ENCODE measurements around the gene PIP5K1B. TPM values are rescaled to one million over a fixed set of nuclear protein-coding genes. Genes with fewer than 3 reads are reported as not detected.
A peak's percentile ranks its signal among the peaks of the same experiment; 100 is the strongest.

The PIP5K1B gene
- total and polyA plus RNA-seq, 2 experiments from 2014 or later = 3.2 to 5.0 TPM

DNA sequence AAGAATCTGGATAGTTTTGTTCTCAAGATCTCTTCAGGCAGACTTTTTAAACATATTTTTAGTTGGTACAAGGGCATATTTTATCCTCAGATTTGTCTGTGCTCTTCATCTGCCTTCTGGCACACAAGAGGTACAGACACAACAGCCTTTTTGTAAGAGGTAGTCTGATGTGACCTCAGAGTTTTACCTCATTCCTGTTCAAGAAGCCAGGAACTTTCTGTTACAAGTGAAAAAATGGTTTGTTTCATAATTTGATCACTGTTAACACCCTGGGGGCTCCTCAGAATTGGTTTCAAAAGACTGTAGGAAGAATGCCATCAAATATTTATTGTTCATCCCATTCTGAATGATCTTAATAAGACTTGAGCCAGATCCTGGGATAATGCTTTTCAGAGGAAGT is 172.2 kb downstream of the PIP5K1B start:
- Histone ChIP-seq H3K4me3 (no peak overlapping the region), H3K9me3 (ENCODE audit: low read depth) (no peaks in the 10 kb centered on the region), H3K36me3 (no peaks in the 10 kb centered on the region), H3K27ac (no peak overlapping the region), H3K27me3 (no peaks in the 10 kb centered on the region), H3K4me1 (ENCODE audit: low read depth) (no peaks in the 10 kb centered on the region)
- no peak for DNase-seq (ENCODE audit: low read depth in 1 of 2, low spot score in 1 of 2)
- TF ChIP-seq, protein P1, sequence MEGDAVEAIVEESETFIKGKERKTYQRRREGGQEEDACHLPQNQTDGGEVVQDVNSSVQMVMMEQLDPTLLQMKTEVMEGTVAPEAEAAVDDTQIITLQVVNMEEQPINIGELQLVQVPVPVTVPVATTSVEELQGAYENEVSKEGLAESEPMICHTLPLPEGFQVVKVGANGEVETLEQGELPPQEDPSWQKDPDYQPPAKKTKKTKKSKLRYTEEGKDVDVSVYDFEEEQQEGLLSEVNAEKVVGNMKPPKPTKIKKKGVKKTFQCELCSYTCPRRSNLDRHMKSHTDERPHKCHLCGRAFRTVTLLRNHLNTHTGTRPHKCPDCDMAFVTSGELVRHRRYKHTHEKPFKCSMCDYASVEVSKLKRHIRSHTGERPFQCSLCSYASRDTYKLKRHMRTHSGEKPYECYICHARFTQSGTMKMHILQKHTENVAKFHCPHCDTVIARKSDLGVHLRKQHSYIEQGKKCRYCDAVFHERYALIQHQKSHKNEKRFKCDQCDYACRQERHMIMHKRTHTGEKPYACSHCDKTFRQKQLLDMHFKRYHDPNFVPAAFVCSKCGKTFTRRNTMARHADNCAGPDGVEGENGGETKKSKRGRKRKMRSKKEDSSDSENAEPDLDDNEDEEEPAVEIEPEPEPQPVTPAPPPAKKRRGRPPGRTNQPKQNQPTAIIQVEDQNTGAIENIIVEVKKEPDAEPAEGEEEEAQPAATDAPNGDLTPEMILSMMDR (IDR thresholded peaks at IDR 0.05; ENCODE audit: low read depth, low read length) = no peak

DNA sequence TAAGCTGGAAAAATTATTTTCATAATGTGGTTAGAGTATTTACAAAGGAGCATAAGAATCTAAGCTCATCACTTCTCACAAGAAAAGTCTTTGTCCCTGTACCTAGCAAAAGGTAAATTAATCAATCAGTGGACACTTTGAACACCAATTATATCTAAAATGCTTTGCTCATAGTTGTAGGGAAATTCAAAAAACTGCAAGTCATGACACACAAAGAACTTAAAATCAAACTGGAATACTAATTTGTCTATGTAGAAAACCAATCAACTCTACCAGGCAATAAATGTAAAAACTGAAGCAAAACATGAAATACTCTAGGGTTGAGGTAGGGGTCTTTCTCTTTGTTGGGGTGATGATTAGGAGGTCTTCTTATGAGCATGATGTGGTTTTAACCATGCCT is 173.4 kb downstream of the PIP5K1B start:
- TF ChIP-seq, protein P1 (IDR thresholded peaks at IDR 0.05; ENCODE audit: low read depth, low read length) = no peak
- H3K36me3 ChIP-seq = no peaks in the 10 kb centered on the region
- no peak overlapping the region for H3K4me3 ChIP-seq
- H3K27me3 ChIP-seq = no peaks in the 10 kb centered on the region
- no peak overlapping the region for H3K27ac ChIP-seq
- H3K9me3 ChIP-seq (ENCODE audit: low read depth) = no peaks in the 10 kb centered on the region
- no peak for DNase-seq (ENCODE audit: low read depth in 1 of 2, low spot score in 1 of 2)
- H3K4me1 ChIP-seq (ENCODE audit: low read depth) = no peaks in the 10 kb centered on the region

DNA sequence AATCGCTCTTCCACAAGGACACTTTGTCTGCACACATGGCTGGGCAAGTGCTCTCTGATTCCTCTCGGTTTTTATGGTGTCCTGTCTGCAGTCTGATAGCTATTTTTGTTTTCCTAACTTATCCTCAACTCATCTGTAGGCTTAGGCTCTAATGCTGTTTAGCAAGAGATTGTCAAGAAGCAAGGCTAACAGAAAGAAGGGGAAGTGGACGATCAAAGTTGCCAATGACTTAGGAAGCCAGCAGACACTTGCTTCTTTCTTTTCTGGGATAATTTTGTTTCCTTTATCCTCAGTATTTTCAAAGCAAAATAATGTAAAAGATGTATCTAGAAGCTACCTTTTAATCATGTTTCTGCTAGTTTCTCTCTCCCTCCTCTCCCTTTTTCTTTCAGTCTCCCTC is 178.2 kb downstream of the PIP5K1B start:
- Histone ChIP-seq H3K4me1 (ENCODE audit: low read depth) (no peaks in the 10 kb centered on the region), H3K4me3 (no peak overlapping the region), H3K27me3 (no peaks in the 10 kb centered on the region), H3K36me3 (no peaks in the 10 kb centered on the region), H3K27ac (no peak overlapping the region), H3K9me3 (ENCODE audit: low read depth) (no peaks in the 10 kb centered on the region)
- TF ChIP-seq, protein P1 (IDR thresholded peaks at IDR 0.05; ENCODE audit: low read depth, low read length) = no peak
- no peak for DNase-seq (ENCODE audit: low read depth in 1 of 2, low spot score in 1 of 2)

DNA sequence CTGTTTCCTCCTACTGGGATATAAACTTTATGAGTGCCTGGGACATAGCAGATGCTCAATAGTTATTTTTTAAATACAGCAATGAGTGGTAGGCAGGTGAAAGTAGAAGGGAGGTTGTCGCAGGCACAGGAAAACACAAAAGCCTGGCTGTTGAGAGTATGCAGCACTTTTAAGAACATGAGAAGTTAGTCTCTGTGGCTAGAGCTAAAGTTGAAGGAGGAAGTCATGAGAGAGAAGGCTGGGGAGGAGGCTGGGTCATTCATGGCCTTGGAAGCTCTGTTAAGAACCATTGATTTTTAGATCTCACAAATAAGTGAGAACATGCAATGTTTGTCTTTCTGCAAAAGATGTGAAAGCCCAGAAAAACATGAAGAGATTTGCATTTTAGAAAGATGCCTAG is 182.2 kb downstream of the PIP5K1B start:
- Histone ChIP-seq H3K4me1 (ENCODE audit: low read depth) (no peaks in the 10 kb centered on the region), H3K9me3 (ENCODE audit: low read depth) (no peaks in the 10 kb centered on the region), H3K27ac (no peak overlapping the region), H3K36me3 (no peaks in the 10 kb centered on the region), H3K27me3 (no peaks in the 10 kb centered on the region), H3K4me3 (no peak overlapping the region)
- TF ChIP-seq, protein P1 (IDR thresholded peaks at IDR 0.05; ENCODE audit: low read depth, low read length) = no peak
- DNase-seq (ENCODE audit: low read depth in 1 of 2, low spot score in 1 of 2) = no peak

DNA sequence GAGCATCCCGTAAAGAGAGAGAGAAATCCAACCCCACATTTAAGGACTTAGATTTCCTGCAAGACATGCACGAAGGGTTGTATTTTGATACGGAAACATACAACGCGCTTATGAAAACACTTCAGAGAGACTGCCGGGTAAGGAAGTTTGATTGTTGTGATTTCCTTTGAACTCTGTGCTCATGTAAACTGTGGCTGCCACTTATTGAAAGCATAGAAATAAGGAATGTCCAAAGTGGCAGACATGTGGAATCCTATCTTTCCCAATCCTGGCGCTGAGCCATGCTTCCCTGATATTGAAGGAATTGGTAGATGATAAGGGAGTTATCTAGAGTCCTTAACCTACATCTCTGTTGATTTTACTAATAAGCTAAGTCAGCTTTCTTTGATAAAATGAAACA is 189.5 kb downstream of the PIP5K1B start:
- H3K27me3 ChIP-seq = no peaks in the 10 kb centered on the region
- H3K27ac ChIP-seq = no peak overlapping the region
- no peak overlapping the region for H3K4me3 ChIP-seq
- TF ChIP-seq, protein P1 (IDR thresholded peaks at IDR 0.05; ENCODE audit: low read depth, low read length) = no peak
- H3K4me1 ChIP-seq (ENCODE audit: low read depth) = no peaks in the 10 kb centered on the region
- no peaks in the 10 kb centered on the region for H3K9me3 ChIP-seq (ENCODE audit: low read depth)
- DNase-seq (ENCODE audit: low read depth in 1 of 2, low spot score in 1 of 2) = peak in 1 of 2 donors; percentile 5
- no peaks in the 10 kb centered on the region for H3K36me3 ChIP-seq

All from cardiac muscle cell (in vitro differentiated cells and primary cell).